Endothelial cell of umbilical vein (primary cell): Measurements from ENCODE around the gene ZC3H18.

ENCODE experiments used
- EZH2 ChIP-seq: IDR thresholded peaks from 2 replicates; pipeline ENCODE4 v1.6.1; 2012; ENCODE audit warnings: borderline replicate concordance, low read depth, mild to moderate bottlenecking, moderate library complexity, low read length, inconsistent platforms; ENCODE audit not compliant: severe bottlenecking
- GATA2 ChIP-seq: IDR thresholded peaks from 2 replicates; pipeline ENCODE4 v1.7.0; 2011; ENCODE audit warnings: low read depth, mild to moderate bottlenecking, moderate library complexity, mixed read lengths, low read length; ENCODE audit not compliant: insufficient read length, insufficient read depth
- MYC ChIP-seq: IDR thresholded peaks from one replicate; pipeline ENCODE4 v1.6.1; 2011; ENCODE audit warnings: mild to moderate bottlenecking, low read depth, low read length
- POLR2A ChIP-seq: IDR thresholded peaks from 2 replicates; pipeline ENCODE4 v1.6.1; 2012; ENCODE audit warnings: low read depth, mild to moderate bottlenecking, control low read depth, low read length
- POLR2AphosphoS5 ChIP-seq: IDR thresholded peaks from 2 replicates; pipeline ENCODE4 v1.6.1; 2012; ENCODE audit warnings: low read depth, mild to moderate bottlenecking, control low read depth, low read length, moderate library complexity; ENCODE audit not compliant: insufficient read depth
- TF ChIP-seq, protein P1 (sequence below), 2 donors: IDR thresholded peaks; 1 replicate in 1 of 2; 2 replicates in 1 of 2; pipeline ENCODE4 v1.5.1; 2011; ENCODE audit warnings: low read length in 2 of 2, mild to moderate bottlenecking in 2 of 2, moderate library complexity in 2 of 2, control low read depth in 1 of 2, inconsistent platforms in 1 of 2, low read depth in 1 of 2; ENCODE audit not compliant: insufficient read depth in 1 of 2; ENCODE audit errors: extremely low read depth in 1 of 2
- TF ChIP-seq, protein P2 (sequence below): IDR thresholded peaks from 2 replicates; pipeline ENCODE4 v1.6.1; 2011; ENCODE audit not compliant: insufficient read depth, insufficient read length

DNA sequence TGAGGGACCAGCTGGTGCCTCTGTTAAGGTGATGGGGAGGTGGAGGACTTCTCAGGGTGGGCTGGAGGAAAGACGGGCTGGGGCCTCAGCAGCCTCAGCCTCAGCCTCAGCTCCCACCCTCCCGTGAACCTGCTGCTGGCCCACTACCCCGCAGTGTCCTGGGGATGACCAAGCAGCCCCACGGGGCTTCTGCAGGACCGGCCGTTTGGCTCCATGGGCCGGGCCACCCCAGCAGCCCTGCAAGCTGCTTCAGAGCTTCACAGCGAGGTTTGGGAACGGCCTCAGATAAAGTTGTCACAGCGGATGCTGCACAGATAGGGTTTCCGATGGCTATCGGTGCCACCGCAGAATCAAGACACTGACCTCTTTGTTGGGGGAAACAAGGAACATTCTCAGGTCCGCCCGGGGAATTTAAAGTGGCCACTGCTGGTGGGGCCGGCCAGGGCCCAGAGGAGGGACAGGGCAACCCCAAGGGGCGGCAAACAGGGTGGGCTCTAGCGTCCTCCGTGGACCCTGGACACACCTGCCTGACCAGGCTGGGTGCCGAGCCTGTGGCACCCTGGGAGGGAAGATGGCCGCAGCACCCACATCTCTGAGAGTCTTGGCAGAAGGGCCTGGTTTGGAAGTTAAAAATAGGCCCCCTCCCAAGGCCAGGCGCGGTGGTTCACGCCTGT, 47.8 kb upstream of the ZC3H18 start:
- TF ChIP-seq, protein P1, sequence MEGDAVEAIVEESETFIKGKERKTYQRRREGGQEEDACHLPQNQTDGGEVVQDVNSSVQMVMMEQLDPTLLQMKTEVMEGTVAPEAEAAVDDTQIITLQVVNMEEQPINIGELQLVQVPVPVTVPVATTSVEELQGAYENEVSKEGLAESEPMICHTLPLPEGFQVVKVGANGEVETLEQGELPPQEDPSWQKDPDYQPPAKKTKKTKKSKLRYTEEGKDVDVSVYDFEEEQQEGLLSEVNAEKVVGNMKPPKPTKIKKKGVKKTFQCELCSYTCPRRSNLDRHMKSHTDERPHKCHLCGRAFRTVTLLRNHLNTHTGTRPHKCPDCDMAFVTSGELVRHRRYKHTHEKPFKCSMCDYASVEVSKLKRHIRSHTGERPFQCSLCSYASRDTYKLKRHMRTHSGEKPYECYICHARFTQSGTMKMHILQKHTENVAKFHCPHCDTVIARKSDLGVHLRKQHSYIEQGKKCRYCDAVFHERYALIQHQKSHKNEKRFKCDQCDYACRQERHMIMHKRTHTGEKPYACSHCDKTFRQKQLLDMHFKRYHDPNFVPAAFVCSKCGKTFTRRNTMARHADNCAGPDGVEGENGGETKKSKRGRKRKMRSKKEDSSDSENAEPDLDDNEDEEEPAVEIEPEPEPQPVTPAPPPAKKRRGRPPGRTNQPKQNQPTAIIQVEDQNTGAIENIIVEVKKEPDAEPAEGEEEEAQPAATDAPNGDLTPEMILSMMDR (IDR thresholded peaks at IDR 0.05; ENCODE audit: extremely low read depth in 1 of 2, insufficient read depth in 1 of 2, low read depth in 1 of 2, low read length in 2 of 2): no peak
- TF ChIP-seq POLR2A (no peak), MYC (no peak), EZH2 (no peak), POLR2AphosphoS5 (no peak), GATA2 (no peak)
- TF ChIP-seq, protein P2, sequence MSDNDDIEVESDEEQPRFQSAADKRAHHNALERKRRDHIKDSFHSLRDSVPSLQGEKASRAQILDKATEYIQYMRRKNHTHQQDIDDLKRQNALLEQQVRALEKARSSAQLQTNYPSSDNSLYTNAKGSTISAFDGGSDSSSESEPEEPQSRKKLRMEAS: no peak
